Neural progenitor cell (in vitro differentiated cells): ENCODE measurements around the gene BPIFB4. TPM values are rescaled to one million over a fixed set of nuclear protein-coding genes. Genes with fewer than 3 reads are reported as not detected.

Source experiments
- DNase-seq: peaks from one replicate; pipeline ENCODE4 v3.0.0-alpha.2; 2016; ENCODE audit warnings: low spot score
- H2AFZ ChIP-seq: fragments of 200-600 bp; sonication (generic); replicated peaks from 2 replicates; pipeline ENCODE4 v1.6.1; 2016; ENCODE audit warnings: antibody characterized with exemption
- H3F3A ChIP-seq: fragments of 200-600 bp; sonication (generic); 2 replicates; pipeline ENCODE4 v1.6.1; 2016; ENCODE audit warnings: antibody characterized with exemption, low read depth
- H3K27ac ChIP-seq: fragments of 200-600 bp; sonication (generic); 2 replicates; pipeline ENCODE4 v1.5.1; 2016; ENCODE audit warnings: mild to moderate bottlenecking
- H3K27me3 ChIP-seq: fragments of 200-600 bp; sonication (generic); 2 replicates; pipeline ENCODE4 v1.6.1; 2016; ENCODE audit warnings: mild to moderate bottlenecking, moderate library complexity
- H3K36me3 ChIP-seq: fragments of 200-600 bp; sonication (generic); 2 replicates; pipeline ENCODE4 v1.5.1; 2016
- H3K4me1 ChIP-seq: fragments of 200-600 bp; sonication (generic); 2 replicates; pipeline ENCODE4 v1.6.1; 2016; ENCODE audit warnings: mixed run types
- H3K4me2 ChIP-seq: fragments of 200-600 bp; sonication (generic); 2 replicates; pipeline ENCODE4 v1.6.1; 2016
- H3K4me3 ChIP-seq: fragments of 200-600 bp; sonication (generic); 2 replicates; pipeline ENCODE4 v1.5.1; 2016
- H3K79me2 ChIP-seq: fragments of 200-600 bp; sonication (generic); 2 replicates; pipeline ENCODE4 v1.6.1; 2016; ENCODE audit warnings: low read depth
- H3K9ac ChIP-seq: fragments of 200-600 bp; sonication (generic); 2 replicates; pipeline ENCODE4 v1.6.1; 2016
- H3K9me3 ChIP-seq: fragments of 200-600 bp; sonication (generic); 2 replicates; pipeline ENCODE4 v1.5.1; 2016; ENCODE audit warnings: low read depth
- H4K20me1 ChIP-seq: fragments of 200-600 bp; sonication (generic); 2 replicates; pipeline ENCODE4 v1.6.1; 2016; ENCODE audit warnings: low read depth
- H3K27ac Mint-ChIP-seq: 3 replicates; pipeline ENCODE4 v1.8.0; 2021; ENCODE audit warnings: mixed read lengths
- H3K27me3 Mint-ChIP-seq: 2 replicates; pipeline ENCODE4 v1.8.0; 2022; ENCODE audit warnings: low read depth, mild to moderate bottlenecking, inconsistent platforms, moderate library complexity, mixed read lengths; ENCODE audit not compliant: insufficient read depth
- H3K36me3 Mint-ChIP-seq: 3 replicates; pipeline ENCODE4 v1.8.0; 2021; ENCODE audit warnings: mixed read lengths
- H3K4me1 Mint-ChIP-seq: 3 replicates; pipeline ENCODE4 v1.8.0; 2021; ENCODE audit warnings: mixed read lengths
- H3K4me3 Mint-ChIP-seq: 3 replicates; pipeline ENCODE4 v1.8.0; 2021; ENCODE audit warnings: mild to moderate bottlenecking, moderate library complexity, mixed read lengths
- H3K9me3 Mint-ChIP-seq: 3 replicates; pipeline ENCODE4 v1.8.0; 2020; ENCODE audit warnings: mixed read lengths
- EZH2 ChIP-seq: fragments of 200-600 bp; sonication (generic); IDR thresholded peaks from 2 replicates; pipeline ENCODE4 v1.6.1; 2017; ENCODE audit warnings: antibody characterized with exemption, mild to moderate bottlenecking, moderate library complexity
- EZH2phosphoT487 ChIP-seq: fragments of 200-600 bp; sonication (generic); IDR thresholded peaks from 2 replicates; pipeline ENCODE4 v1.6.1; 2017; ENCODE audit warnings: antibody characterized with exemption
- total RNA-seq: library from RNA; depleted of rRNA; stranded (reverse); fragments of >200 nt; gene quantifications from 2 replicates; pipeline ENCODE4 v1.2.3, GENCODE V29; 2015; ENCODE audit warnings: low replicate concordance
- TF ChIP-seq, protein P1 (sequence below): fragments of 200-600 bp; sonication (generic); IDR thresholded peaks from 2 replicates; pipeline ENCODE4 v1.5.1; 2017; ENCODE audit warnings: antibody characterized with exemption, mild to moderate bottlenecking

BPIFB4 gene
- total RNA-seq, 1 donor from 2014 or later = not detected

DNA sequence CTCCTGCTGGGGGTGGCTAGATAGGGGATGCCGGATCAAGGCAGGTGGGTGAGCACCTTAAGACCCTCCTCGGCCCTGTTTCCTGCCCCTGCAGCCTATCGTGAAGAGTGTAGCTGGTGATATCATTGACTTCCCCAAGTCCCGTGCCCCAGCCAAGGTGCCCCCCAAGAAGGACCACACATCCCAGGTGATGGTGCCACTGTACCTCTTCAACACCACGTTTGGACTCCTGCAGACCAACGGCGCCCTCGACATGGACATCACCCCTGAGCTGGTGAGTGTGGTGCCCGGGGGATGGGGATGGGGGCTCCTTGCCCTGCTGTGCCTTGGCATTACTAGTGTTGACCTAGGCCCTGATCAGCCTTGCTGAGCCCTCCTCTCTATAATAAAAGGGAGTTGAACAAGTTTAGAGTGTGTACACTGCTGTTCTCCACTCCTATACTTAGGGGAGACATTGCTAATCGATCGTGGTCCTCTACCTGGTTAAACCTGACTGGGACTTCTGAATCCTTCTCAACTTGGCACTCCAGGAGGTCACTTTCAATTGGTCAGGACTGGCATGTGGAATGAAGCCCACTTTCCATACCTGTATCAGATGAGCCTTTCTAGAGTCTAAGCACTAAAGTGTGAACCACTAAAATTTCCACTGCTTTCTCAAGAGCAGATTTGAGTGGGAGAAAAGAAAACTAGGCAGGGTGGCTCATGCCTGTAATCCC is 14.7 kb upstream of the BPIFB4 start:
- Histone ChIP-seq H3K9me3 (no peaks in the 10 kb centered on the region), H3K27me3 (no peaks in the 10 kb centered on the region), H3K9ac (no peak overlapping the region), H3K36me3 (no peaks in the 10 kb centered on the region), H3K4me1 (peaks cover 16% of the 10 kb centered on the region), H2AFZ (no peak overlapping the region), H3K4me2 (no peak overlapping the region), H4K20me1 (no peaks in the 10 kb centered on the region), H3K79me2 (no peaks in the 10 kb centered on the region), H3K4me3 (no peak overlapping the region), H3K27ac (no peak overlapping the region), H3F3A (no peaks in the 10 kb centered on the region)
- Mint-ChIP-seq H3K36me3 (no peaks in the 10 kb centered on the region), H3K27ac (no peak overlapping the region), H3K9me3 (no peaks in the 10 kb centered on the region), H3K27me3 (peaks cover 11% of the 10 kb centered on the region), H3K4me1 (peaks cover 17% of the 10 kb centered on the region), H3K4me3 (no peak overlapping the region)
- DNase-seq = no peak
- TF ChIP-seq EZH2phosphoT487 (no peak), EZH2 (no peak)
- TF ChIP-seq, protein P1, sequence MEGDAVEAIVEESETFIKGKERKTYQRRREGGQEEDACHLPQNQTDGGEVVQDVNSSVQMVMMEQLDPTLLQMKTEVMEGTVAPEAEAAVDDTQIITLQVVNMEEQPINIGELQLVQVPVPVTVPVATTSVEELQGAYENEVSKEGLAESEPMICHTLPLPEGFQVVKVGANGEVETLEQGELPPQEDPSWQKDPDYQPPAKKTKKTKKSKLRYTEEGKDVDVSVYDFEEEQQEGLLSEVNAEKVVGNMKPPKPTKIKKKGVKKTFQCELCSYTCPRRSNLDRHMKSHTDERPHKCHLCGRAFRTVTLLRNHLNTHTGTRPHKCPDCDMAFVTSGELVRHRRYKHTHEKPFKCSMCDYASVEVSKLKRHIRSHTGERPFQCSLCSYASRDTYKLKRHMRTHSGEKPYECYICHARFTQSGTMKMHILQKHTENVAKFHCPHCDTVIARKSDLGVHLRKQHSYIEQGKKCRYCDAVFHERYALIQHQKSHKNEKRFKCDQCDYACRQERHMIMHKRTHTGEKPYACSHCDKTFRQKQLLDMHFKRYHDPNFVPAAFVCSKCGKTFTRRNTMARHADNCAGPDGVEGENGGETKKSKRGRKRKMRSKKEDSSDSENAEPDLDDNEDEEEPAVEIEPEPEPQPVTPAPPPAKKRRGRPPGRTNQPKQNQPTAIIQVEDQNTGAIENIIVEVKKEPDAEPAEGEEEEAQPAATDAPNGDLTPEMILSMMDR = no peak

DNA sequence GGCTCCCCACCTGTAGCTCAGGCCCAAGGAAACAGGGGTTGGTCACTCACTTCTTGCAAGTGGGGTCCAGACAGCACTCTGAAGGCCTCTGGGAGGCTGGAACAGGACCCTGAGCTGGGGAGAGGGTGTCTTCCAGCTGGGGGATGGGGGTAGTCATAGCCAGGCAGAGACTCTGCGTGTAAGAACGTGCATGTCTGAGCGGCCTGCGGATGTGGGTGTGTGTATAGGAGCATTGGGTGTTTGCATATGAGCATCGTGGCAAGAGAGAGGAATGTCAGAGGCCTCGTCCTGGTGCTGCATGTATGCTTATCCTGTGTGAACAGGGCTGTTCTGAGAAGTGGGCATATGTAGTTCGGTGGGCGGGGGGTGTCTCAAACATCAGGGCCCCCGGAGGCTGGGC is 13.7 kb upstream of the BPIFB4 start:
- H3K27ac ChIP-seq = no peak overlapping the region
- TF ChIP-seq EZH2phosphoT487 = no peak
- no peak for TF ChIP-seq EZH2
- TF ChIP-seq, protein P1 = no peak
- no peaks in the 10 kb centered on the region for H3K9me3 ChIP-seq
- no peaks in the 10 kb centered on the region for H4K20me1 ChIP-seq
- Mint-ChIP-seq H3K4me3 (no peak overlapping the region), H3K27me3 (peaks cover 7% of the 10 kb centered on the region), H3K9me3 (no peaks in the 10 kb centered on the region), H3K36me3 (no peaks in the 10 kb centered on the region), H3K4me1 (peaks cover 17% of the 10 kb centered on the region), H3K27ac (no peak overlapping the region)
- no peak for DNase-seq
- H3K4me2 ChIP-seq = no peak overlapping the region
- H3K36me3 ChIP-seq = no peaks in the 10 kb centered on the region
- no peaks in the 10 kb centered on the region for H3K79me2 ChIP-seq
- H3F3A ChIP-seq = no peaks in the 10 kb centered on the region
- no peak overlapping the region for H3K9ac ChIP-seq
- H3K27me3 ChIP-seq = no peaks in the 10 kb centered on the region
- peaks cover 16% of the 10 kb centered on the region for H3K4me1 ChIP-seq
- H2AFZ ChIP-seq = no peak overlapping the region
- no peak overlapping the region for H3K4me3 ChIP-seq

DNA sequence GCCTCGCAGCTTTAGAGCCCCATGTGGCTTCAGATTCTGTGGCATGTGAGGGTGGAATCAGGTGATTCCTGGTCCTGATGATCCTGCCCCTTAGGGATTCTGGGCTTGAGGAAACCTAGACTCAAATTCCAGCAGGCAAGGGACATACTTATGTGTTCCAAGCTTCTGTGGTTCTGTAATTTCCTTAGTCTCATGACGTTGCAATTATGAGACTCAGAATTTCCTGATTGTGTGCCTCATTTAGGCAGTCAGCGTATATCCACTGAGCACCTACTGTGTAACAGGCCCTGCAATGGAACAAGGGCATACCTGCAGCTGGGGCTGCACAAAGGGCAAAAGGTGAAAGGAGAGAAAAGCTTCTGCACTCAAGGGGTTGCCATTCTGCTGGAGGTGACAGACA is 11.6 kb upstream of the BPIFB4 start:
- peaks cover 4% of the 10 kb centered on the region for H3K27me3 Mint-ChIP-seq
- peak overlapping the region; percentile 35 for H3K27ac Mint-ChIP-seq
- TF ChIP-seq EZH2phosphoT487 (no peak), EZH2 (no peak)
- TF ChIP-seq, protein P1 = no peak

More for the DNA sequence above, 11.6 kb upstream of the BPIFB4 start:
- H3K4me3 Mint-ChIP-seq = no peak overlapping the region
- H3K9ac ChIP-seq = no peak overlapping the region
- no peak overlapping the region for H2AFZ ChIP-seq
- H3K4me2 ChIP-seq = no peak overlapping the region
- H3K4me1 Mint-ChIP-seq = peaks cover 7% of the 10 kb centered on the region
- H3K27ac ChIP-seq = no peak overlapping the region
- H3K4me3 ChIP-seq = no peak overlapping the region
- H3K4me1 ChIP-seq = peaks cover under 1% of the 10 kb centered on the region
- H3K27me3 ChIP-seq = no peaks in the 10 kb centered on the region
- H3F3A ChIP-seq = no peaks in the 10 kb centered on the region
- no peaks in the 10 kb centered on the region for H3K36me3 ChIP-seq
- H4K20me1 ChIP-seq = no peaks in the 10 kb centered on the region
- no peaks in the 10 kb centered on the region for H3K79me2 ChIP-seq
- no peaks in the 10 kb centered on the region for H3K36me3 Mint-ChIP-seq
- H3K9me3 Mint-ChIP-seq = no peaks in the 10 kb centered on the region
- DNase-seq = no peak
- H3K9me3 ChIP-seq = no peaks in the 10 kb centered on the region
